HepG2 (cell line): ENCODE data around the gene TRIP6. TPM values are rescaled to one million over a fixed set of nuclear protein-coding genes. Genes with fewer than 3 reads are reported as not detected.

Experiments used
- ATAC-seq: fragments of 200-7000 bp; cut with Tn5 transposase; 3 replicates; pipeline ENCODE4 v1.9.1; 2020; ENCODE audit warnings: mild to moderate bottlenecking, moderate library complexity
- BruUV-seq: library from RNA; stranded (reverse); fragments of 400-500 nt; replicated peaks from 2 replicates; lab custom pipeline; 2021; lab: Mats Ljungman, UMichigan
- CTCF ChIA-PET: fragments of 300-600 bp; formaldehyde crosslinking; extraction: SDS; loops from one replicate; lab custom pipeline; 2021; ENCODE audit warnings: low total read pairs, inconsistent platforms, low intra/inter-chr PET ratio; lab: Yijun Ruan, JAX
- POLR2A ChIA-PET: fragments of 350-600 bp; sonication (Branson Sonifier 250); formaldehyde crosslinking; loops from one replicate; lab custom pipeline; 2020; ENCODE audit warnings: antibody characterized with exemption, inconsistent platforms; lab: Yijun Ruan, JAX
- DNase-seq: peaks from one replicate; pipeline ENCODE4 v3.0.0-alpha.2; 2015; ENCODE audit warnings: low spot score
- FAIRE-seq: peaks from 3 replicates; lab custom pipeline; 2011; peaks lifted over from hg19 to GRCh38; lab: Jason Lieb, UNC
- H2AFZ ChIP-seq: one replicate; pipeline ENCODE4 v1.6.1; 2011; ENCODE audit warnings: low read length, inconsistent platforms
- H3K27ac ChIP-seq: fragments of 300-600 bp; 3 replicates; pipeline ENCODE4 v1.8.0; 2011; ENCODE audit warnings: mixed run types, mild to moderate bottlenecking, mixed read lengths, low read length, inconsistent platforms; ENCODE audit not compliant: insufficient read depth; ENCODE audit errors: extremely low read length
- H3K27me3 ChIP-seq, 2 experiments: fragments of 200-600 bp in 1 of 2; 2 replicates in 1 of 2; 3 replicates in 1 of 2; pipeline versions ENCODE4 v1.6.0 to v1.8.0; 2011; ENCODE audit warnings: low read length in 2 of 2, mild to moderate bottlenecking in 2 of 2, moderate library complexity in 2 of 2, inconsistent platforms in 1 of 2; ENCODE audit not compliant: insufficient read depth in 2 of 2, control insufficient read depth in 1 of 2
- H3K36me3 ChIP-seq, 2 experiments: fragments of 200-600 bp in 1 of 2; replicated peaks in 1 of 2; 2 replicates in 1 of 2; 3 replicates in 1 of 2; pipeline versions ENCODE4 v1.5.1 to v1.8.0; 2011; ENCODE audit warnings: low read length in 2 of 2, inconsistent platforms in 1 of 2; ENCODE audit not compliant: insufficient read depth in 2 of 2, control insufficient read depth in 1 of 2
- H3K4me1 ChIP-seq: 2 replicates; pipeline ENCODE4 v1.5.1; 2012; ENCODE audit warnings: low read length, inconsistent platforms; ENCODE audit not compliant: insufficient read depth
- H3K4me2 ChIP-seq: 2 replicates; pipeline ENCODE4 v1.6.0; 2011; ENCODE audit warnings: low read depth, low read length, inconsistent platforms
- H3K4me3 ChIP-seq, 3 experiments: fragments of 200-600 bp in 1 of 3; sonication (generic), shearing (Covaris generic) in 1 of 3; replicated peaks in 1 of 3; 2 replicates each; pipeline ENCODE4 v1.5.1; 2011 to 2016; ENCODE audit warnings: low read length in 3 of 3, inconsistent platforms in 2 of 3, low read depth in 2 of 3, mild to moderate bottlenecking in 2 of 3, control low read depth in 1 of 3, mixed read lengths in 1 of 3; ENCODE audit not compliant: insufficient read depth in 1 of 3
- H3K79me2 ChIP-seq: one replicate; pipeline ENCODE4 v1.6.1; 2011; ENCODE audit warnings: low read length, inconsistent platforms; ENCODE audit not compliant: insufficient read depth
- H3K9ac ChIP-seq: 2 replicates; pipeline ENCODE4 v1.6.0; 2011; ENCODE audit warnings: mild to moderate bottlenecking, low read depth, low read length, inconsistent platforms; ENCODE audit not compliant: insufficient read depth
- H3K9me3 ChIP-seq: 2 replicates; pipeline ENCODE4 v1.5.1; 2012; ENCODE audit warnings: mild to moderate bottlenecking, low read length
- H4K20me1 ChIP-seq: 2 replicates; pipeline ENCODE4 v1.6.0; 2011; ENCODE audit warnings: inconsistent platforms, mild to moderate bottlenecking, low read length, moderate library complexity; ENCODE audit not compliant: insufficient read depth
- AGO2 ChIP-seq: fragments of 200-400 bp; formaldehyde crosslinking; optimal IDR thresholded peaks from 2 replicates; pipeline ENCODE3; 2017; ENCODE audit warnings: mild to moderate bottlenecking, low read depth, low read length, moderate library complexity
- GPN1 ChIP-seq: sonication (generic); formaldehyde crosslinking; IDR thresholded peaks from 2 replicates; pipeline ENCODE4 v1.5.1; 2020; ENCODE audit warnings: missing genetic modification reagents, borderline replicate concordance
- MEIS2 ChIP-seq: sonication (generic); formaldehyde crosslinking; IDR thresholded peaks from 2 replicates; pipeline ENCODE4 v1.9.0; 2021; ENCODE audit warnings: mild to moderate bottlenecking, missing genetic modification reagents
- NR2F2 ChIP-seq: IDR thresholded peaks from 2 replicates; pipeline ENCODE4 v1.6.1; 2012; ENCODE audit warnings: low read depth, inconsistent platforms, borderline replicate concordance
- TBP ChIP-seq: sonication (generic); formaldehyde crosslinking; IDR thresholded peaks from 2 replicates; pipeline ENCODE4 v1.5.0; 2020; ENCODE audit warnings: missing genetic modification reagents
- TGIF2 ChIP-seq: IDR thresholded peaks from 2 replicates; pipeline ENCODE4 v1.6.1; 2016; ENCODE audit warnings: control low read depth, missing compliant biosample characterization
- ZC3H13 ChIP-seq: sonication (generic); formaldehyde crosslinking; IDR thresholded peaks from 2 replicates; pipeline ENCODE4 v1.8.1; 2023; ENCODE audit warnings: mild to moderate bottlenecking, missing genetic modification reagents, moderate library complexity
- ZFP36L2 ChIP-seq: sonication (generic); formaldehyde crosslinking; IDR thresholded peaks from 2 replicates; pipeline ENCODE4 v1.4.0; 2020; ENCODE audit warnings: missing genetic modification reagents
- ZNF7 ChIP-seq: IDR thresholded peaks from 2 replicates; pipeline ENCODE4 v1.6.1; 2016; ENCODE audit warnings: missing biosample characterization, missing genetic modification reagents
- ZNF724P ChIP-seq: sonication (generic); formaldehyde crosslinking; IDR thresholded peaks from 2 replicates; pipeline ENCODE4 v1.8.0; 2022; ENCODE audit warnings: missing genetic modification reagents, borderline replicate concordance
- WGBS: methylation state at CpG from one replicate; pipeline ENCODE4 v1.1.6; 2017; ENCODE audit warnings: low lambda C conversion rate; 5-methylcytosine and 5-hydroxymethylcytosine counted together
- in situ Hi-C: cut with HindIII; loops from 2 replicates; pipeline ENCODE4 v1.10.0; 2017; ENCODE audit warnings: low pct_unique_long_range_greater_than_20kb; ENCODE audit not compliant: extremely low pct_ligation_motif_present
- intact Hi-C: fragments of 100-400 bp; cut with micrococcal nuclease; formaldehyde crosslinking; loops from one replicate; pipeline ENCODE4 v1.10.0; 2022; ENCODE audit not compliant: unreplicated experiment
- polyA plus RNA-seq, 8 experiments: library from polyadenylated mRNA; depleted of rRNA in 3 of 8; stranded (reverse) in 7 of 8; unstranded in 1 of 8; fragments of >200 nt; fragmentation: Illumina TruSeq in 4 of 8; extraction: Trizol in 4 of 8; gene quantifications; 2 replicates each; pipeline versions ENCODE4 v1.2.1 to v1.2.3, GENCODE V29; 2011 to 2016; ENCODE audit warnings: low read depth in 4 of 8, missing spikeins in 1 of 8, mixed read lengths in 1 of 8; ENCODE audit not compliant: insufficient read depth in 1 of 8
- total RNA-seq, 5 experiments: library from RNA; depleted of rRNA; stranded (reverse); fragments of >200 nt; fragmentation: Illumina TruSeq; extraction: Trizol; gene quantifications; 2 replicates each; pipeline ENCODE4 v1.2.3, GENCODE V29; 2016; ENCODE audit warnings: low read depth in 1 of 5
- TF ChIP-seq, protein P1 (sequence below): sonication (generic); formaldehyde crosslinking; IDR thresholded peaks from 2 replicates; pipeline ENCODE4 v1.4.0; 2020; ENCODE audit warnings: missing genetic modification reagents
- TF ChIP-seq, protein P2 (sequence below): IDR thresholded peaks from 2 replicates; pipeline ENCODE4 v1.6.1; 2016
- TF ChIP-seq, protein P3 (sequence below): sonication (generic); formaldehyde crosslinking; IDR thresholded peaks from 2 replicates; pipeline ENCODE4 v1.5.0; 2020; ENCODE audit warnings: missing genetic modification reagents

The TRIP6 gene
- total and polyA plus RNA-seq, 2 of the 13 experiments (the other 11 are each of a cell fraction or from before 2014, with no cell fraction given), result 0.34 to 0.38 TPM

DNA sequence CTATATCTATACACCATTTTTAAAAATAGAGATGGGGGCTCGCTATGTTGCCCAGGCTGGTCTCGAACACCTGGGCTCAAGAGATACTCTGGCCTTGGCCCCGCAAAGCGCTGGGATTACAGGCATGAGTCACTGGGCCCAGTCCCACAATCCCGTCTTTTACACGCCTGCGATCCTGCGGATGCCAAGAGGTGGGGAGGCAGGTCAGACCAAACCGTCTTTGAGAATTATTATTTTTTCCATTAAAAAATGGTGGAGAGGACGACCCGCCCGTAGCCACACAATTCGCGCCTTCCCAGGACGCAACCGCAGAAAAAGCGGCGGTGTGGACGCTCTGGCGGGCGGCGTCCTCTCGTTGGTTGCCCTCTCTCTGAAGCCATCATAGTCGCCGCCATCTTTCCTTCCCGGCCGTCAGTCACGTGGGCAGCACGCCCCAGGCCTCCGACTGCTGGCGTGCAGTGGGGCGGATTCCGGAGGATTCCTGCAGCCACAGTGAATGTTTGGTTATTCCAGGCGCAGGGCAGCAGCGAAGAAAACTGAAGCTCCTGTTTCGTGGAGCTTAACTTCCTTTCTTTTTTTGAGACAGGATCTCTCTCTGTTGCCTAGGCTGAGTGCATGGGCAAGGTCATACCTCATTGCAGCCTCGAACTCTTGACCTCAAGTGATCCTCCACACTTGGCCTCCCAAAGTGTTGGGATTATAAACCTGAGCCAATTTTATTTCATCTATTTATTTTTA is 29.9 kb upstream of the TRIP6 start:
- TF ChIP-seq NR2F2 (no peak), TBP (CRISPR knock-in tag) (no peak)
- TF ChIP-seq, protein P1, sequence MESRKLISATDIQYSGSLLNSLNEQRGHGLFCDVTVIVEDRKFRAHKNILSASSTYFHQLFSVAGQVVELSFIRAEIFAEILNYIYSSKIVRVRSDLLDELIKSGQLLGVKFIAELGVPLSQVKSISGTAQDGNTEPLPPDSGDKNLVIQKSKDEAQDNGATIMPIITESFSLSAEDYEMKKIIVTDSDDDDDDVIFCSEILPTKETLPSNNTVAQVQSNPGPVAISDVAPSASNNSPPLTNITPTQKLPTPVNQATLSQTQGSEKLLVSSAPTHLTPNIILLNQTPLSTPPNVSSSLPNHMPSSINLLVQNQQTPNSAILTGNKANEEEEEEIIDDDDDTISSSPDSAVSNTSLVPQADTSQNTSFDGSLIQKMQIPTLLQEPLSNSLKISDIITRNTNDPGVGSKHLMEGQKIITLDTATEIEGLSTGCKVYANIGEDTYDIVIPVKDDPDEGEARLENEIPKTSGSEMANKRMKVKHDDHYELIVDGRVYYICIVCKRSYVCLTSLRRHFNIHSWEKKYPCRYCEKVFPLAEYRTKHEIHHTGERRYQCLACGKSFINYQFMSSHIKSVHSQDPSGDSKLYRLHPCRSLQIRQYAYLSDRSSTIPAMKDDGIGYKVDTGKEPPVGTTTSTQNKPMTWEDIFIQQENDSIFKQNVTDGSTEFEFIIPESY (CRISPR knock-in tag), result peak; percentile 67
- 98% methylated on average over 37 of the region's 37 CpGs for WGBS
- DNase-seq (no peak), ATAC-seq (no peak), FAIRE-seq (no peak)
- Histone ChIP-seq H3K79me2 (no peaks in the 10 kb centered on the region), H3K27ac (no peak overlapping the region), H3K4me3 (no peak overlapping the region), H3K4me1 (peaks cover 53% of the 10 kb centered on the region), H3K36me3 (no peaks in the 10 kb centered on the region), H2AFZ (no peak overlapping the region), H3K9ac (no peak overlapping the region), H3K4me2 (no peak overlapping the region), H3K9me3 (no peaks in the 10 kb centered on the region), H3K27me3 (no peaks in the 10 kb centered on the region), H4K20me1 (no peaks in the 10 kb centered on the region)
- no TSS peak for BruUV-seq
- ChIA-PET POLR2A (interaction anchor here (1.4 to 2.4 kb wide), 2 partner anchors 9 to 15 kb away, joined by 9 to 13 read pairs; partner anchors contain the start of genes EPHB4 and SLC12A9), CTCF (interaction anchor here (1.7 kb wide), 1 partner anchor 15 kb away, joined by 3 read pairs; the partner anchor contains the start of gene SLC12A9)
- in situ Hi-C loops (no loop called here), intact Hi-C loops (no loop called here)

DNA sequence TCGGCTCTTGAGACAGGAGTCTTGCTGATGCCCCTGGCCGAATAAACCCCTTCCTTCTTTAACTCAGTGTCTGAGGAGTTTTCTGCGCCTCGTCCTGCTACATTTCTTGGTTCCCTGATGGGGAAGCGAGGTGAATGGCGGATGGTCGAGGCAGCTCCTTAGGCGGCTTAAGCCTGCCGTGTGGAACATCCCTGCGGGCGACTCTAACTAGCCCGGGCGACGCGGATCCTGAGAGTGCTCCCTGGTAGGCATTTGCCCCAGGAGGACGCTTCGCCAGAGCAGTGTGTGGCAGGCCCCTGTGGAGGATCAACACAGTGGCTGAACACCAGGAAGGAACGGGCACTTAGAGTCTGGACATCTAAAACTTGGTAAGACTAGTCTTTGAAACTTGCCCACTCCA is 27.8 kb upstream of the TRIP6 start:
- Histone ChIP-seq H2AFZ (no peak overlapping the region), H4K20me1 (no peaks in the 10 kb centered on the region), H3K27ac (no peak overlapping the region), H3K4me3 (no peak overlapping the region), H3K36me3 (no peaks in the 10 kb centered on the region), H3K4me1 (peaks cover 32% of the 10 kb centered on the region), H3K9me3 (no peaks in the 10 kb centered on the region), H3K4me2 (no peak overlapping the region), H3K79me2 (no peaks in the 10 kb centered on the region), H3K27me3 (no peaks in the 10 kb centered on the region), H3K9ac (no peak overlapping the region)
- BruUV-seq, result no TSS peak
- in situ Hi-C loops (no loop called here), intact Hi-C loops (no loop called here)
- no peak for FAIRE-seq
- DNase-seq, result no peak
- ATAC-seq, result no peak
- CTCF ChIA-PET, result no interaction called here
- 98% methylated on average over 18 of the region's 18 CpGs for WGBS
- POLR2A ChIA-PET, result no interaction called here
- TF ChIP-seq ZNF7 (CRISPR knock-in tag), result no peak
- TF ChIP-seq, protein P2, sequence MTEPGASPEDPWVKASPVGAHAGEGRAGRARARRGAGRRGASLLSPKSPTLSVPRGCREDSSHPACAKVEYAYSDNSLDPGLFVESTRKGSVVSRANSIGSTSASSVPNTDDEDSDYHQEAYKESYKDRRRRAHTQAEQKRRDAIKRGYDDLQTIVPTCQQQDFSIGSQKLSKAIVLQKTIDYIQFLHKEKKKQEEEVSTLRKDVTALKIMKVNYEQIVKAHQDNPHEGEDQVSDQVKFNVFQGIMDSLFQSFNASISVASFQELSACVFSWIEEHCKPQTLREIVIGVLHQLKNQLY (CRISPR knock-in tag), result no peak
- no peak for TF ChIP-seq ZC3H13
- TF ChIP-seq TGIF2 (CRISPR knock-in tag), result no peak
- no peak for TF ChIP-seq MEIS2
- TF ChIP-seq GPN1 (CRISPR knock-in tag), result no peak
- TF ChIP-seq ZFP36L2, result no peak
- TF ChIP-seq, protein P3, sequence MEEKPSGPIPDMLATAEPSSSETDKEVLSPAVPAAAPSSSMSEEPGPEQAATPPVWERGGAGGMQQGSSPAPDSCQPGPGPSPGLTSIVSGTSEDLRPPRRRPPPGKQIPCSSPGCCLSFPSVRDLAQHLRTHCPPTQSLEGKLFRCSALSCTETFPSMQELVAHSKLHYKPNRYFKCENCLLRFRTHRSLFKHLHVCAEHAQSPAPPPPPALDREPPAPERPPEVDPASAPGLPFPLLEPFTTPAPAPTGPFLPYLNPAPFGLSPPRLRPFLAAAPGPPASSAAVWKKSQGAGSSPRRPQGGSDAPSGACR, result no peak
- no peak for TF ChIP-seq AGO2
- no peak for TF ChIP-seq ZNF724P
